ENCODE results near the gene SWAP70.
A peak's percentile ranks its signal among the peaks of the same experiment; 100 is the strongest.

SWAP70 gene

DNA sequence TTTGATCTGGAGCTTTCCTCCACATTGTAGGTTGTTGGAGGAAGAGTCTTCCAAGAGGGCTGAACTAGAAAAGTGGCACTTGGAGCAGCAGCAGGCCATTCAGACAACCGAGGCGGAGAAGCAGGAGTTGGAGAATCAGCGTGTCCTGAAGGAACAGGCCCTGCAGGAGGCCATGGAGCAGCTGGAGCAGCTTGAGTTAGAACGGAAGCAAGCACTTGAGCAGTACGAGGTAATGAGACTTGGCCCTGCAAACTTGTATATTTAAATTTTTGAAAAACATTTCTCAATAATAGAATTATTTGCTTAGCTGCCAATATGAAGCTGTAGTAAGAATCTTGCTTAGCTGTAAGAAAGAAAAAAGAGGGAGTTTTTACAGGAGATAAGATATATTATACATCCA is 84.0 kb downstream of the SWAP70 start:
- TF ChIP-seq, protein P1, sequence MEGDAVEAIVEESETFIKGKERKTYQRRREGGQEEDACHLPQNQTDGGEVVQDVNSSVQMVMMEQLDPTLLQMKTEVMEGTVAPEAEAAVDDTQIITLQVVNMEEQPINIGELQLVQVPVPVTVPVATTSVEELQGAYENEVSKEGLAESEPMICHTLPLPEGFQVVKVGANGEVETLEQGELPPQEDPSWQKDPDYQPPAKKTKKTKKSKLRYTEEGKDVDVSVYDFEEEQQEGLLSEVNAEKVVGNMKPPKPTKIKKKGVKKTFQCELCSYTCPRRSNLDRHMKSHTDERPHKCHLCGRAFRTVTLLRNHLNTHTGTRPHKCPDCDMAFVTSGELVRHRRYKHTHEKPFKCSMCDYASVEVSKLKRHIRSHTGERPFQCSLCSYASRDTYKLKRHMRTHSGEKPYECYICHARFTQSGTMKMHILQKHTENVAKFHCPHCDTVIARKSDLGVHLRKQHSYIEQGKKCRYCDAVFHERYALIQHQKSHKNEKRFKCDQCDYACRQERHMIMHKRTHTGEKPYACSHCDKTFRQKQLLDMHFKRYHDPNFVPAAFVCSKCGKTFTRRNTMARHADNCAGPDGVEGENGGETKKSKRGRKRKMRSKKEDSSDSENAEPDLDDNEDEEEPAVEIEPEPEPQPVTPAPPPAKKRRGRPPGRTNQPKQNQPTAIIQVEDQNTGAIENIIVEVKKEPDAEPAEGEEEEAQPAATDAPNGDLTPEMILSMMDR (IDR thresholded peaks at IDR 0.05; ENCODE audit: low read depth, low read length, missing control alignments): no peak
- no peak overlapping the region for H3K4me3 ChIP-seq (ENCODE audit: low read depth, low read length)

DNA sequence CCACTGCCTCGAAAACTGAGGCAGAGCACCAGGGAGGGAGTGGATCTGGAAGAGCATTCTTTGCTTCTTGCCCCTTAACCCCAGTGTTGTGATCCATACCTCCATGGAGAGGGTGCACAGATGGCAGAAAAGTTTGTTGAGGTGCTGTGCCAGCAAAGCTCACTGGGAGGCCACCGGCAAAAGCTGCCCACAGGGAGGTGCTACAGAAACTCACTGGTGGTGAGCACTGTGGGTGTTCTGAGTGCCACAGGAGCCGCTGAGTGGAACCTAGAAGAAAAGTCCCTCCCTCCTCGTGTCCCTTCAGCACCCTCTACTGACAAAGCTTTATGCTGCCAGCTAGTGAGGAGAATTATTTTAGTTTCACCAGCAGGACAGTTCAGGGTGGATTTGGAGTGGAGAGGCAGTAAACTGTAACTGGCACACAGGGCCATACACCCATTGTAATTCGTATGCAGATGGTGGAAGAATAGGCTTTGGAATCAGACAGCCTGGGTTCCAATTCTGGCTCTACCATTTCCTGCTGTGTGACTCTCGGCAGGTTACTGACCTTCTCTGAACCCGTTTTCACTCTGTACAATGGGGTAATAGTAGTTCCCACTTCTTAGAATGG is 84.6 kb downstream of the SWAP70 start:
- TF ChIP-seq, protein P1 (IDR thresholded peaks at IDR 0.05; ENCODE audit: low read depth, low read length, missing control alignments): peak; percentile 78
- H3K4me3 ChIP-seq (ENCODE audit: low read depth, low read length): no peak overlapping the region
- in situ Hi-C loops (cut with HindIII; ENCODE audit: low sequenced_read_pairs): loop anchor here (10.0 kb wide), 1 partner anchor 74 kb away; no protein-coding TSS in a partner anchor
- DNase-seq (ENCODE audit: low read depth): peak; percentile 55

More for the DNA sequence above, 84.0 kb downstream of the SWAP70 start:
- in situ Hi-C loops (cut with HindIII; ENCODE audit: low sequenced_read_pairs): loop anchor here (10.0 kb wide), 1 partner anchor 73 kb away; no protein-coding TSS in a partner anchor
- no peak for DNase-seq (ENCODE audit: low read depth)

DNA sequence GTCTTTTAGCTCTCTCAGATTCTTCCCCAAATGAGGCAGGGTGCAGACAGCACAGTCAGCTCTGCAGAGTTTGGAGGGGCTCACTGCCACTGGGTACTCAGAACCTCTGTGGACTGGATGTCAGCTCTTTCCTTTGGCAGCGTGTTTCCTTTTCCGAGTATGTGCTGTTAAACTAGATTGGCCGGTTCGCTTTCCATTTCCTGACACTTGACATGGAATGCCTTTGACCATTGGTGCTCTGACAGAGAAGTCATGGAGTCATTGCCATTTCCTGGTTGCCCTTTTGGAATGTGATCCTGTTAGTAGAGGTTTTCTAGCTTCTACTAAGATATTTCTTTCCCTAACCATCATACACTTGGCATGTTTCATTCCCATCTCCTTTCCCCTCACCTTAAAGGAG is 86.7 kb downstream of the SWAP70 start:
- TF ChIP-seq, protein P1 (IDR thresholded peaks at IDR 0.05; ENCODE audit: low read depth, low read length, missing control alignments): no peak
- in situ Hi-C loops (cut with HindIII; ENCODE audit: low sequenced_read_pairs): loop anchor here (5.0 kb wide), 2 partner anchors 133 to 552 kb away; no protein-coding TSS in a partner anchor
- no peak for DNase-seq (ENCODE audit: low read depth)
- H3K4me3 ChIP-seq (ENCODE audit: low read depth, low read length): no peak overlapping the region

DNA sequence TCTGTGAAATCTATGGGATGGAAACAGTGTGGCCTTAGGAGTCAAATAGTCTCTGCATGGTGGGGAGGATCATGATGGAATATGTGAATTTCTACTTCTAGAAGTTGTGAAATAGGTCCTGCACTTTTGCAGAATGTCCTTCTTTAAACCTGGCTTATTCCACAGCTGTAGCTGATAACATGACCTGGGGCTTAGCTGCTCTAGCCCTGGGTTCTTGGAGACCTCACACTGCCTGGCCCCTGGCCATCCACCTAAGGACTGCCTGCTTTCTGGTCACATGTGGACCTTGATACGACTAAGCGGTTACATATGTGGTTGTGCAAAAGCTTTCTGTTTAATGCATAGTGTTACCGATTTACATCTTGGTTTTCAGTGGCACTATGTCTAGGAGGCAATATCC is 88.2 kb downstream of the SWAP70 start:
- DNase-seq (ENCODE audit: low read depth): no peak
- no peak overlapping the region for H3K4me3 ChIP-seq (ENCODE audit: low read depth, low read length)
- in situ Hi-C loops (cut with HindIII; ENCODE audit: low sequenced_read_pairs): loop anchor here (5.0 kb wide), 2 partner anchors 135 to 550 kb away; no protein-coding TSS in a partner anchor
- TF ChIP-seq, protein P1 (IDR thresholded peaks at IDR 0.05; ENCODE audit: low read depth, low read length, missing control alignments): no peak

DNA sequence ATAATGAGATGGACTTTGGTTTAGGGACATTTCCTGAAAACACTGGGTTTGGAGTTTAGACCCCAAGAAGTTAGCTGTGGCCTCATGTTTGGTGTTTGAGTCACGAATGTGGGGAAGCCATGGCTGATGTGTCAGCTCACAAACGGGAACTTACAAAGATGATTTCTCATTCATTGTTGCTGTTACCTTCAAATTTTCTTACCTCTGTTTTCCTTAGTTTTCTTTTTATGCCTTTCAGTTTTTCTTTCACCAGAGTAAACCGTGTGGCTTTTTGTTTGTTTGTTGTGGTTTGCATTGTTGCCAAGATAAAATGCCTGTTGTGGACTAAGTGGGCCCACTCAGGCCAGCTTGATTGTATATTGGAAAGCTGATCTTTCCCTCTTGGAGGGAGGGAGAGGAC is 89.1 kb downstream of the SWAP70 start:
- no peak for DNase-seq (ENCODE audit: low read depth)
- TF ChIP-seq, protein P1 (IDR thresholded peaks at IDR 0.05; ENCODE audit: low read depth, low read length, missing control alignments): no peak
- in situ Hi-C loops (cut with HindIII; ENCODE audit: low sequenced_read_pairs): loop anchor here (5.0 kb wide), 2 partner anchors 136 to 549 kb away; no protein-coding TSS in a partner anchor
- no peak overlapping the region for H3K4me3 ChIP-seq (ENCODE audit: low read depth, low read length)

DNA sequence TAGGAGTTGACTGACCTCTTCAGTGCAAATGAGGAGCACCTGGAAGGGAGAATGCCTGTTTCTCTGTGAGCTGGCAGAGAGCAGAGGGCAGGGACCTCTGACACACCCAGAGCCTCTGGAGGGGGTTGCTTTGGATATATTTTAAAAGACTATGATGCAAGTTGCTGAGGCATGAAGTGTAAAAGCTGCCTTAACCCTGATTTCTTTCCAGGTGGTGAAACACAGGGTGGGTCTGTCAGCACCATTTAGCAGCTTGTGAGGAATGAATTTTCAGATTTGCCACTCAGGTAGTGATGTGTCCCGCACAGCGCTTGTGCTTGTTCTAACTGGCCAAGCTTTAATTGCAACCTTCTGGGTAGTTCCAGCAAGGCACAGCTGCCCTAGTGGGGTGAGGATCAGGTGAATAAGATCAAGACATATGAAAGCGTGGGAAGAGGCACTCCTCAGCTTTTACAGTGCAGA is 90.2 kb downstream of the SWAP70 start:
- in situ Hi-C loops (cut with HindIII; ENCODE audit: low sequenced_read_pairs): loop anchor here (5.0 kb wide), 2 partner anchors 137 to 548 kb away; no protein-coding TSS in a partner anchor
- H3K4me3 ChIP-seq (ENCODE audit: low read depth, low read length): no peak overlapping the region
- DNase-seq (ENCODE audit: low read depth): no peak
- TF ChIP-seq, protein P1 (IDR thresholded peaks at IDR 0.05; ENCODE audit: low read depth, low read length, missing control alignments): no peak
